SK-N-SH (cell line): ENCODE results near the gene BABAM2.

Experiments
- CTCF ChIP-seq: fragments of 200-600 bp; sonication (generic); IDR thresholded peaks from 2 replicates; pipeline ENCODE4 v1.6.1; 2017; ENCODE audit warnings: antibody characterized with exemption, mild to moderate bottlenecking, moderate library complexity
- EP300 ChIP-seq, 2 experiments: IDR thresholded peaks; 2 replicates each; pipeline versions ENCODE4 v1.4.0 to v1.6.1; 2012; ENCODE audit warnings: borderline replicate concordance in 1 of 2, low read depth in 1 of 2, low read length in 1 of 2
- GABPA ChIP-seq: IDR thresholded peaks from 2 replicates; pipeline ENCODE4 v1.4.0; 2012; ENCODE audit warnings: low read depth, mild to moderate bottlenecking
- GATA2 ChIP-seq: sonication (generic); formaldehyde crosslinking; IDR thresholded peaks from 2 replicates; pipeline ENCODE4 v1.5.0; 2020; ENCODE audit warnings: mild to moderate bottlenecking, missing genetic modification reagents
- JUND ChIP-seq: IDR thresholded peaks from 2 replicates; pipeline ENCODE4 v1.4.0; 2012
- MAX ChIP-seq: IDR thresholded peaks from 2 replicates; pipeline ENCODE4 v1.4.0; 2012; ENCODE audit warnings: low read depth
- POLR2AphosphoS5 ChIP-seq: IDR thresholded peaks from 2 replicates; pipeline ENCODE4 v1.6.1; 2012; ENCODE audit warnings: low read depth, low read length
- RAD21 ChIP-seq: IDR thresholded peaks from 2 replicates; pipeline ENCODE4 v1.6.1; 2012; ENCODE audit warnings: mild to moderate bottlenecking, low read length
- RFX5 ChIP-seq: IDR thresholded peaks from 2 replicates; pipeline ENCODE4 v1.6.1; 2012; ENCODE audit warnings: mild to moderate bottlenecking, improper control_type of control experiment, low read length
- TCF12 ChIP-seq: IDR thresholded peaks from 2 replicates; pipeline ENCODE4 v1.4.0; 2012
- TF ChIP-seq, protein P1 (sequence below): IDR thresholded peaks from 2 replicates; pipeline ENCODE4 v1.6.1; 2012; ENCODE audit warnings: mild to moderate bottlenecking, low read depth, low read length, moderate library complexity
- TF ChIP-seq, protein P2 (sequence below): IDR thresholded peaks from 2 replicates; pipeline ENCODE4; 2012

DNA sequence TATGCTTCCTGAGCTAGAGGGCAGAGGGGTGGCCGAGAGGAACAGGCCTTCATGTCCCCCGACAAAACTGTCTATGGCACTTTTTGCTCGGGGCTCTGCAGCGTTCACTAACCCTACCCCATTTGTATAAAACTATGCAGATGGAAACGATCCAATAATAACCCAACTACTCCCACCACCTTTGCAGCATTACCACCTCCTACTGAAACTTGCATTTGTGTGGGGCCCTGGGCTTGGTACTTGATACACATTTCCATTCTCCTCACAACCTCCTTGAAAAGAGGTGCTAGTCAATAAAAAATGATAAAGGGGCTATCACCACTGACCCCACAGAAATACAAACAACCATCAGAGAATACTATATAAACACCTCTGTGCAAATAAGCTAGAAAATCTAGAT is 438.7 kb downstream of the BABAM2 start:
- TF ChIP-seq, protein P1, sequence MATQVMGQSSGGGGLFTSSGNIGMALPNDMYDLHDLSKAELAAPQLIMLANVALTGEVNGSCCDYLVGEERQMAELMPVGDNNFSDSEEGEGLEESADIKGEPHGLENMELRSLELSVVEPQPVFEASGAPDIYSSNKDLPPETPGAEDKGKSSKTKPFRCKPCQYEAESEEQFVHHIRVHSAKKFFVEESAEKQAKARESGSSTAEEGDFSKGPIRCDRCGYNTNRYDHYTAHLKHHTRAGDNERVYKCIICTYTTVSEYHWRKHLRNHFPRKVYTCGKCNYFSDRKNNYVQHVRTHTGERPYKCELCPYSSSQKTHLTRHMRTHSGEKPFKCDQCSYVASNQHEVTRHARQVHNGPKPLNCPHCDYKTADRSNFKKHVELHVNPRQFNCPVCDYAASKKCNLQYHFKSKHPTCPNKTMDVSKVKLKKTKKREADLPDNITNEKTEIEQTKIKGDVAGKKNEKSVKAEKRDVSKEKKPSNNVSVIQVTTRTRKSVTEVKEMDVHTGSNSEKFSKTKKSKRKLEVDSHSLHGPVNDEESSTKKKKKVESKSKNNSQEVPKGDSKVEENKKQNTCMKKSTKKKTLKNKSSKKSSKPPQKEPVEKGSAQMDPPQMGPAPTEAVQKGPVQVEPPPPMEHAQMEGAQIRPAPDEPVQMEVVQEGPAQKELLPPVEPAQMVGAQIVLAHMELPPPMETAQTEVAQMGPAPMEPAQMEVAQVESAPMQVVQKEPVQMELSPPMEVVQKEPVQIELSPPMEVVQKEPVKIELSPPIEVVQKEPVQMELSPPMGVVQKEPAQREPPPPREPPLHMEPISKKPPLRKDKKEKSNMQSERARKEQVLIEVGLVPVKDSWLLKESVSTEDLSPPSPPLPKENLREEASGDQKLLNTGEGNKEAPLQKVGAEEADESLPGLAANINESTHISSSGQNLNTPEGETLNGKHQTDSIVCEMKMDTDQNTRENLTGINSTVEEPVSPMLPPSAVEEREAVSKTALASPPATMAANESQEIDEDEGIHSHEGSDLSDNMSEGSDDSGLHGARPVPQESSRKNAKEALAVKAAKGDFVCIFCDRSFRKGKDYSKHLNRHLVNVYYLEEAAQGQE: no peak
- no peak for TF ChIP-seq CTCF
- TF ChIP-seq POLR2AphosphoS5: no peak
- TF ChIP-seq RFX5: no peak
- no peak for TF ChIP-seq MAX
- TF ChIP-seq RAD21: no peak
- TF ChIP-seq, protein P2, sequence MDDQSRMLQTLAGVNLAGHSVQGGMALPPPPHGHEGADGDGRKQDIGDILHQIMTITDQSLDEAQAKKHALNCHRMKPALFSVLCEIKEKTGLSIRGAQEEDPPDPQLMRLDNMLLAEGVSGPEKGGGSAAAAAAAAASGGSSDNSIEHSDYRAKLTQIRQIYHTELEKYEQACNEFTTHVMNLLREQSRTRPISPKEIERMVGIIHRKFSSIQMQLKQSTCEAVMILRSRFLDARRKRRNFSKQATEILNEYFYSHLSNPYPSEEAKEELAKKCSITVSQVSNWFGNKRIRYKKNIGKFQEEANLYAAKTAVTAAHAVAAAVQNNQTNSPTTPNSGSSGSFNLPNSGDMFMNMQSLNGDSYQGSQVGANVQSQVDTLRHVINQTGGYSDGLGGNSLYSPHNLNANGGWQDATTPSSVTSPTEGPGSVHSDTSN: no peak
- TF ChIP-seq GATA2 (CRISPR knock-in tag): no peak
- no peak for TF ChIP-seq EP300 (IDR thresholded peaks at IDR 0.05; ENCODE audit: borderline replicate concordance in 1 of 2, low read depth in 1 of 2, low read length in 1 of 2)
- no peak for TF ChIP-seq TCF12
- TF ChIP-seq GABPA: no peak
- TF ChIP-seq JUND: no peak
